ENCODE data around the gene MAP4.

GRCh38 chr3:47859956-47860605 is 156.1 kb downstream of the MAP4 start:
- TF ChIP-seq CTCF (IDR thresholded peaks at IDR 0.05; ENCODE audit: low read depth, low read length, poor library complexity, severe bottlenecking), result no peak
- TF ChIP-seq EZH2phosphoT487 (IDR thresholded peaks at IDR 0.05; ENCODE audit: borderline replicate concordance, low read length), result no peak
